Activated CD8-positive, alpha-beta memory T cell treated with anti-CD3 and anti-CD28 coated beads, Interleukin-2, amount 50 U/mL, for 24 hours (primary cell): ENCODE measurements around the gene HOXD4.

Experiments
- DNase-seq: peaks from one replicate; pipeline ENCODE4 v3.0.0-alpha.2; 2020; ENCODE audit errors: extremely low read depth

The HOXD4 gene

GRCh38 chr2:176114120-176114929, 37.0 kb upstream of the HOXD4 start:
- no peak for DNase-seq

- DNase-seq: no peak
Measured at GRCh38 chr2:176114930-176115625, 36.3 kb upstream of the HOXD4 start.

GRCh38 chr2:176115883-176116813, 35.2 kb upstream of the HOXD4 start, which contains the start of gene HOXD10:
HOXD10 (plus strand) TSS chr2:176116778; CDS start chr2:176116834, 56 bp downstream.
- DNase-seq: no peak

GRCh38 chr2:176117162-176117822, 34.1 kb upstream of the HOXD4 start:
- DNase-seq: no peak

- no peak for DNase-seq
Measured at GRCh38 chr2:176117823-176118371, 33.5 kb upstream of the HOXD4 start.

- no peak for DNase-seq
Measured at GRCh38 chr2:176118601-176119339, 32.6 kb upstream of the HOXD4 start.

GRCh38 chr2:176120364-176121189, 30.8 kb upstream of the HOXD4 start:
- DNase-seq: no peak

- no peak for DNase-seq
Measured at GRCh38 chr2:176121190-176122051, 29.9 kb upstream of the HOXD4 start.

- no peak for DNase-seq
Measured at GRCh38 chr2:176122052-176122682, 29.2 kb upstream of the HOXD4 start.

- no peak for DNase-seq
Measured at GRCh38 chr2:176122683-176123410, 28.5 kb upstream of the HOXD4 start, which contains the start of gene HOXD9. HOXD9 (plus strand) TSS chr2:176122719; CDS start chr2:176122769, 50 bp downstream.

- no peak for DNase-seq
Measured at GRCh38 chr2:176123411-176124109, 27.8 kb upstream of the HOXD4 start.

- DNase-seq: no peak
Measured at GRCh38 chr2:176124110-176124946, 27.0 kb upstream of the HOXD4 start.

- DNase-seq: no peak
Measured at GRCh38 chr2:176124947-176125771, 26.2 kb upstream of the HOXD4 start.

- no peak for DNase-seq
Measured at GRCh38 chr2:176125772-176126054, 25.6 kb upstream of the HOXD4 start.
